ENCODE data around the gene ZFR2.
A peak's percentile ranks its signal among the peaks of the same experiment; 100 is the strongest.
"Not testable (repeated sequence)": the region's sequence is repeated elsewhere in the genome, so short reads cannot be mapped to it uniquely, and the experiment has no call there.

Gene ZFR2

GRCh38 chr19:3768748-3769099 is 100.1 kb downstream of the ZFR2 start:
- DNase-seq, result no peak

GRCh38 chr19:3768015-3768747 is 100.7 kb downstream of the ZFR2 start:
- DNase-seq, result no peak

- no peak for DNase-seq
Measured at GRCh38 chr19:3767050-3767449, 101.8 kb downstream of the ZFR2 start.

- peak; percentile 21 for DNase-seq
Measured at GRCh38 chr19:3766520-3766919, 102.3 kb downstream of the ZFR2 start.

GRCh38 chr19:3765757-3766156 is 103.1 kb downstream of the ZFR2 start:
- not testable (repeated sequence) for DNase-seq

GRCh38 chr19:3765121-3765520 is 103.7 kb downstream of the ZFR2 start:
- no peak for DNase-seq

GRCh38 chr19:3762501-3763459 is 106.1 kb downstream of the ZFR2 start, which contains the start of gene MRPL54:
TSS of gene MRPL54 (plus strand) at chr19:3762682. CDS start at chr19:3762701, 19 bp downstream.
- peak; percentile 99 for DNase-seq

GRCh38 chr19:3762130-3762473 is 106.7 kb downstream of the ZFR2 start:
- no peak for DNase-seq

GRCh38 chr19:3761382-3762129 is 107.3 kb downstream of the ZFR2 start, which contains the start of gene APBA3:
TSS of gene APBA3 (minus strand) at chr19:3761692. CDS start at chr19:3760264, 1,428 bp downstream.
- DNase-seq, result peak; percentile 96

- DNase-seq, result peak; percentile 60
Measured at GRCh38 chr19:3760871-3761361, 107.9 kb downstream of the ZFR2 start.

GRCh38 chr19:3759482-3760254 is 109.2 kb downstream of the ZFR2 start:
- no peak for DNase-seq

GRCh38 chr19:3758297-3758696 is 110.5 kb downstream of the ZFR2 start:
- not testable (repeated sequence) for DNase-seq

- DNase-seq, result not testable (repeated sequence)
Measured at GRCh38 chr19:3757705-3758104, 111.1 kb downstream of the ZFR2 start.
